M059J (cell line): Measurements from ENCODE around the gene POLE4. TPM values are rescaled to one million over a fixed set of nuclear protein-coding genes. Genes with fewer than 3 reads are reported as not detected.

Experiments used
- DNase-seq: peaks from one replicate; pipeline ENCODE4 v3.0.0-alpha.2; 2012; ENCODE audit warnings: low read depth
- total RNA-seq: library from RNA; depleted of rRNA; stranded (reverse); fragments of >200 nt; shearing (Covaris generic); gene quantifications from 2 replicates; pipeline ENCODE4 v1.2.3, GENCODE V29; 2014

The POLE4 gene
- total RNA-seq, 1 experiment from 2014 or later = 11.7 TPM

DNA sequence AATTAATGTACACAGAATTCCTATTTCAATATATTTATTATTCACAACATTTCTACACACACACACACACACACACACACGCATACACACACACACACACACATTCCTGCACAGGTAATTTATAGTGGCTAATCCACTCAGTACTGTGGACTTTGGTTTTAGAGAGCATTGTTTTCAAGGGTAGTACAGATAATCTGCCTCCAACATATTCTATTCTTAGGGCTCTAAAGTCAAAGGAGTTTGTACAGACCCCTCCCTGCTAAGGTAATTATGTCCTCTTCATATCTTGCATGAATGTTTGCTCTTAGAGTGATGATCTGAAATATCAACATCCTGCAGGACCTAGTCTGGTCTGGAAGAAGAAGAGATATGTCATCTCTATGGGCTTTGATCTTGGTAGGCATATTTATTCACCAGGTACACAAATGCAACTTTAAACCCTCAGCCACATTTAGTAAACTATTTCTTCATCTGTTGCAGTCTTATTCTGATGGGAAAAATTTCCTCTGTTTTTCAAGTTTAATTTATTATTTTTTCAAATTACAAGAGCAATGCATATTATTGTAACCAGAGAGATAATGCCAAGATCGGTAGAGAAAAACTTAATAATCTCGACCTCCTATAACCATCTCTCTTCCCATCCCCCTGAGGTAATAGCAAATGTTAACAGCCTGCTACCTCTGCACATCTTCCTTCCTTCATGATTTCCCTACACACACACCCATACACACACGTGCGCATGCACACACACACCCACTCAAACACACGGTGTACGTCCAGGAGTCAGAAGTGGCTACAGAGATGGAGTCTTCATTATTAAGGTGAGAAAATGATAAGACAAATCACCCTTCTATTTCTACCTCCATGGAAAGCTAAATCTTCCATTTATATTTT, 18.3 kb upstream of the POLE4 start:
- no peak for DNase-seq

GRCh38 chr2:74941284-74941683, 17.2 kb upstream of the POLE4 start:
- DNase-seq = no peak

DNA sequence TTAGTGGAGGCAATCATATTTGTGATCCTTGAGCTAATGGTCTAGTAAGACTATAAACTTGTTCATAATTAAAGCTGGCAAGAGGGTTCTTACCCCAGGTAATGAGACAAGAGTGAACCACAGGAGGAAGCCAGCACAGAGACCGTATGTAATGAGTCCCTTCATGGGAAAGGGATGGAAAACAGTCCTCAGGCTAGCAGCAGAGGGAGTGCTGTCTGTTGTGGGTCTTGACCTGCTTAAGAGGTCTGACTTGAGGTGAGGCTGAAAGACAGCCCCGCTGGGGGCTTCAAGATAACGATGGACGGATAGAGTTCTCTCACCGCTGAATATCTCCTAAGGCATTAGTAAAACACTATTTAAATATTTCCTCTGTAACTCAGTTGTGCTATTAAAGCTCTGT, 16.2 kb upstream of the POLE4 start:
- DNase-seq = no peak

DNA sequence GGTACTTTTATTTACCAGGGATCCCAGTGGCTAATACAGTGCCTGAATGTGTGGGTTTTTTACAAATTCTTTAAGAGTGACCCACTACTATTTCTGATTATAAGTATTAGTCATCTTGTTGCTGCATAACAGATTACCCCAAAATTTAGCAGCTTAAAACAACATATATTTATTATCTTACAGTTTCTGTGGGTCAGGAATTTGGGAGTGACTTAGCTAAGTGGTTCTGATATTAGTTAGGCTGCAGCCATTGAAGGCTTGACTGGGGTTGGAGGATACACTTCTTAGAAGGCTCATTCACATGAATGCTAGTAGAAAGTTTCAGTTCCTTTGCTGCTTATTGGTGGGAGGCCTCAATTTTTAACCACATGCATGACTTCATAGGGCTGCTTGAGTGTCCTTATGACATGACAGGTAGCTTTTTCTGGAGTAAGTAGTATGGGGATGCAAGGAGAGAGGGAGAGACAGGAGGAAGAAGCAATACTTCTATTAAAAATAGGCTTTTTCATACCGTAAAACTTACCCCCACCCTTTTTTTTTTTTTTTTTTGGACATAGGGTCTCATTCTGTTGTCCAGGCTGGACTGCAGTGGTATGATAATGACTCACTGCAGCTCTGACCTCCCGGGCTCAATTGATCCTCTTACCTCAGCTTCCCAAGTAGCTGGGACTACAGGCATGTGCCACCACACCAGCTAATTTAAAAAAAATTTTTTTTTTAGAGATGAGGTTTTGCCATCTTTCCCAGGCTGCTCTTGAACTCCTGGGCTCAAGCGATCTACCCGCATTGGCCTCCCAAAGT, 13.3 kb upstream of the POLE4 start:
- DNase-seq = peak; percentile 63

GRCh38 chr2:74945788-74946331, 12.6 kb upstream of the POLE4 start:
- peak; percentile 60 for DNase-seq

GRCh38 chr2:74947703-74948102, 10.7 kb upstream of the POLE4 start:
- no peak for DNase-seq

DNA sequence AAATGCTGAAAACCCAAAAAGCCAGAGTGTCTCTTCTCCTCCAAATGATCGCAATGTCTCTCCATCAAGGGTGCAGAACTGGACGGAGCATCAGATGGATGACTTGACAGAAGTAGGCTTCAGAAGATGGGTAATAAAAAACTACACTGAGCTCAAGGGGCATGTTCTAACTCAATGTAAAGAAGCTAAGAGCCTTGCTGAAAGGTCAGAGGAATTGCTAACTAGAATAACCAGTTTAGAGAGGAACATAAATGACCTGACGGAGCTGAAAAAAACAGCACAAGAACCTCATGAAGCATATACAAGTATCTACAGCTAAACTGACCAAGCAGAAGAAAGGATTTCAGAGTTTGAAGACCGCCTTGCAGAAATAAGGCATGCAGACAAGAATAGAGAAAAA, 9.7 kb upstream of the POLE4 start:
- DNase-seq = no peak

GRCh38 chr2:74951211-74951754, 7.2 kb upstream of the POLE4 start:
- DNase-seq = no peak

- no peak for DNase-seq
Observed at GRCh38 chr2:74952575-74952974, 5.9 kb upstream of the POLE4 start.

- DNase-seq = peak; percentile 13
Observed at GRCh38 chr2:74953796-74954499, 4.5 kb upstream of the POLE4 start.

DNA sequence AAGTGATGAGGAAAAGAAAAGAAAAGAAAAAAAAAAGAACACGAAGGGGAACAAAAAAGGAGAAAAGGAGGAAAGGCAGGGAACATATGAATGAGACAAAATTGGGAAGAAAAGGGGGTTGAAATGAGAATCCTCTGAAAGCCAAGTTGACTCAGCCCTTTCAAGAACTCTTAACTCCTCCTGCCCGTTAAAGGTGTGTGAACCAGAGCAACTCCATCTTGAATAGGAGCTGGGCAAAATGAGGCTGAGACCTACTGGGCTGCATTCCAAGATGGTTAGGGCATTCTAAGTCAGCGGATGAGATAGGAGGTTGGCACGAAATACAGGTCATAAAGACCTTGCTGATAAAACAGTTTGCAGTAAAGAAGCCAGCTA, 4.0 kb upstream of the POLE4 start:
- peak; percentile 70 for DNase-seq

GRCh38 chr2:74957886-74958273, 563 bp upstream of the POLE4 start:
- DNase-seq = no peak

DNA sequence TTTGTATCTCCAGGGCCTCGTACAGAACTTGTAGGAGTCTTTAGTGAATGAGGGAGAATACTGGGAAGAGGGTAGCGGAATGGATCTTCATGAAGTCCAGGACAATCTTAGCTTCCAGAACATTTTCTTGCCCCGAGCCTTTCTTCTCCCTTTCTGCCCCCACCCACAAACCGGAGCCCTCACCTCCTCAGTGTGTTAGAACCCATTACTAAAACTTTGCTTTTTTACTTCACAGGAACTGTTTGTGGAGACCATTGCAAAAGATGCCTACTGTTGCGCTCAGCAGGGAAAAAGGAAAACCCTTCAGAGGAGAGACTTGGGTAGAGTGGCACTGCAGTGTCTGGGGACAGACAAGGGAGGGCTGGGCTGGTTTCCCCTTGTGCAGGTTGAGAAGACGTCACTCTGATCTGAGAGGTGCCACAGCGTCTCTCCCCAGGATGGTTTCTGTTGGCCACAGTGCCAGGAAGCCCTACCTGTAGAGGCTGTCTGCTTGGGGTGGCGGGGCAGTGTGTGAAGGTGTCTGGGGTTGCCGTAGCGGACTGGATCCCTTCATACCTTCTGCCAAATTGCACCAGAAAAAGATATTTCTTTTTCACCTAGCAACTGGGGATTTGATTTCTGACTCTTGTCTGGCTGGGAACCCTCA, 786 bp downstream of the POLE4 start:
- no peak for DNase-seq

DNA sequence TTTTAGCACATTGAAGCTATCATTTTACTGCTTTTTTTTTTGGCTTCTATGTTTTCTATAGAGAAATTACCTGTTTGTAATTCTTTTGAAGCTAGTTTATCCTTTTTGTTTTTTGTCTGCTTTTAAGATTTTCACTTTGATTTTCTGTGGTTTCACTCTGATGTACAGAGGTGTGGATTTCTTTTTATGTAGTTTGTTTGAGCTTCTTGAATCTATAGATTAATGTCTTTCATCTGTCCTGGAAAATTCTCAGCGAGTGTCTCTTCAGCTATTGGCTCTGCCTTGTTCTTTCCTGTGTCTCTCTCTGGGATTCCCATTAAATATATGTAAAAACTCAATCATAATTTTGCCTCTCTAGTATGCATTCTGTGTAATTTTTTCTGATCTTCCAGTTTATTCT, 8.4 kb downstream of the POLE4 start:
- DNase-seq = no peak

- no peak for DNase-seq
Observed at GRCh38 chr2:74975016-74975415, 16.6 kb downstream of the POLE4 start.

DNA sequence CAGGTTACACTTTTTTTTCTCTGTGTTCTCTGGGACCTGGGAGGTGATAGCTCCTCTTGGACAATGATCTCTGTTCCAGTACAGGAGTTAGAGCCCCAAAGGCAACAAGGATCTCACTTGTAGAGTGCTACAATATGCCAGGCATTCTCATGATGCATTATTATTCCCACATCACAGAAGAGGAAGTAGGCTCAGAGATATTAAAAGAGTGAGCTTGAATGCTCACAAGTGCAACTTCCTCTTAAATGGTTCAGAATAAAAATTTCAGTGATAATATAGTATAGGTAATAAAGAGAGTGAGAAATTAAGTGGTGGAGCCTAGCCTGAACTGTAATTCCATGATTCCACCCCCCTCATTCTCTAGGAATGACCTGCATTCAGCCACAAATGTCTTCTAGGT, 21.4 kb downstream of the POLE4 start:
- DNase-seq = no peak

GRCh38 chr2:74982577-74982976, 24.1 kb downstream of the POLE4 start:
- peak; percentile 65 for DNase-seq

DNA sequence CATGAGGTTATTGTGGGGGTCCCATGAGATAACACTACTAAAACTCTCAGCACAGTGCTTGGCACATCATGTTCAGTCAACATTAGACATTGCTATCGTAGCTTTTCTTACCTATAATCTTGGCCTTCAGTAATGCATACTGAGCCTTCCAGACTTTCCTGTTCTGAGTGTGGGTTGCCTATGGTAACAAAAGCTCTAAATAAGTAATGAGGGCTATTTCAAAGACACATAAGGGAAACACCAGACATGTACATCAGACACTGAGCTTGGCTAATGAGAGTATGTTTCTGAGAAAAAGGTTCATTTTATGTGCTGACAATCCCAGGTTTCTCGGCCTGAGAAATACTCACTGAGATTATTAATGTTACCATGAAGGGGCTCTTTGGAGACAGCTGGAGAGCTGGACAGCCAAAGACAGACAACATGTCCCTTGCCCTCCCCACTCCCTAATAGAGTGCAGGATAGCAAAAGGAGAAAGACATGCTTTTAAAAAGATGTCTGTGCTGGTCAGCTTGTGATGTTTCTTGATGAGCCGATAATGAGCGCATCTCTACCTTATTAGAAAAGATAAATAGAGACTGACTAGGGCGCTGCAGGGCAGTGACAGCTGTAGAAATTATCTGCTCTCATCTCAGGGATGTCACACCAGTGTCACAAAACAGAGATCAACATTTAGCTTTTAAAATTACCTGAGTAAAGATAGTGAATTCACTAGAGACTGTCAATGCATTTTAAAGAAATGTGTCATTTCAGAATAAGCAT, 25.4 kb downstream of the POLE4 start:
- no peak for DNase-seq

- no peak for DNase-seq
Observed at GRCh38 chr2:74984947-74985637, 26.6 kb downstream of the POLE4 start.
